BLaER1 (cell line): ENCODE measurements around the gene RGS10.
"Not testable (repeated sequence)": the region's sequence is repeated elsewhere in the genome, so short reads cannot be mapped to it uniquely, and the experiment has no call there.

ENCODE experiments used
- H3K27ac ChIP-seq: shearing (Covaris generic); formaldehyde crosslinking; 2 replicates; pipeline ENCODE4 v1.8.1; 2022
- H3K27me3 ChIP-seq: shearing (Covaris generic); formaldehyde crosslinking; 2 replicates; pipeline ENCODE4 v1.8.1; 2022
- H3K36me3 ChIP-seq: shearing (Covaris generic); formaldehyde crosslinking; 2 replicates; pipeline ENCODE4 v1.8.1; 2022
- H3K4me1 ChIP-seq: shearing (Covaris generic); formaldehyde crosslinking; 2 replicates; pipeline ENCODE4 v1.8.1; 2022
- H3K4me2 ChIP-seq: shearing (Covaris generic); formaldehyde crosslinking; 2 replicates; pipeline ENCODE4 v1.8.1; 2022
- H3K4me3 ChIP-seq: shearing (Covaris generic); formaldehyde crosslinking; 2 replicates; pipeline ENCODE4 v1.8.1; 2022
- H3K9ac ChIP-seq: shearing (Covaris generic); formaldehyde crosslinking; 2 replicates; pipeline ENCODE4 v1.8.1; 2022
- H3K9me3 ChIP-seq: shearing (Covaris generic); formaldehyde crosslinking; 2 replicates; pipeline ENCODE4 v1.8.1; 2022
- H4K20me1 ChIP-seq: shearing (Covaris generic); formaldehyde crosslinking; 2 replicates; pipeline ENCODE4 v1.8.1; 2022
- Cebpa-rat ChIP-seq: shearing (Covaris generic); IDR thresholded peaks from 2 replicates; pipeline ENCODE4 v1.8.1; 2022

Gene RGS10

GRCh38 chr10:119466076-119466475 lies 76.4 kb downstream of the RGS10 start:
- Histone ChIP-seq H3K27ac (no peak overlapping the region), H3K9me3 (peaks cover 15% of the 10 kb centered on the region), H3K4me1 (peaks cover 36% of the 10 kb centered on the region), H3K4me3 (no peak overlapping the region), H3K4me2 (0 out of 2 replicates have a peak overlapping the region, but pooled peaks have one; percentile 3), H3K36me3 (no peaks in the 10 kb centered on the region), H3K27me3 (no peaks in the 10 kb centered on the region), H3K9ac (no peak overlapping the region), H4K20me1 (no peaks in the 10 kb centered on the region)
- TF ChIP-seq Cebpa-rat, result no peak

- Histone ChIP-seq H3K9me3 (peaks cover 15% of the 10 kb centered on the region), H3K27ac (no peak overlapping the region), H3K36me3 (no peaks in the 10 kb centered on the region), H3K9ac (no peak overlapping the region), H3K4me2 (no peak overlapping the region), H3K4me3 (no peak overlapping the region), H4K20me1 (no peaks in the 10 kb centered on the region), H3K4me1 (peaks cover 42% of the 10 kb centered on the region), H3K27me3 (no peaks in the 10 kb centered on the region)
- TF ChIP-seq Cebpa-rat, result no peak
Observed at GRCh38 chr10:119465085-119465484, 77.4 kb downstream of the RGS10 start.

- peaks cover 31% of the 10 kb centered on the region for H3K4me1 ChIP-seq
- H3K27me3 ChIP-seq, H3K36me3 ChIP-seq, H3K4me3 ChIP-seq, H3K27ac ChIP-seq, H3K9ac ChIP-seq, H4K20me1 ChIP-seq, H3K4me2 ChIP-seq: not testable (repeated sequence)
- peaks cover 15% of the 10 kb centered on the region for H3K9me3 ChIP-seq
Observed at GRCh38 chr10:119463195-119463594, 79.3 kb downstream of the RGS10 start.

- no peak overlapping the region for H3K9ac ChIP-seq
- no peaks in the 10 kb centered on the region for H4K20me1 ChIP-seq
- no peaks in the 10 kb centered on the region for H3K27me3 ChIP-seq
- peaks cover 15% of the 10 kb centered on the region for H3K9me3 ChIP-seq
- H3K36me3 ChIP-seq, result no peaks in the 10 kb centered on the region
- no peak overlapping the region for H3K27ac ChIP-seq
- no peak for TF ChIP-seq Cebpa-rat
- H3K4me3 ChIP-seq, result no peak overlapping the region
- H3K4me1 ChIP-seq, result peaks cover 30% of the 10 kb centered on the region
- H3K4me2 ChIP-seq, result no peak overlapping the region
Observed at GRCh38 chr10:119462773-119463172, 79.7 kb downstream of the RGS10 start.

- no peak overlapping the region for H3K4me3 ChIP-seq
- H3K36me3 ChIP-seq, result no peaks in the 10 kb centered on the region
- H4K20me1 ChIP-seq, result no peaks in the 10 kb centered on the region
- no peak overlapping the region for H3K9ac ChIP-seq
- H3K27me3 ChIP-seq, result no peaks in the 10 kb centered on the region
- peaks cover 33% of the 10 kb centered on the region for H3K4me1 ChIP-seq
- peaks cover 15% of the 10 kb centered on the region for H3K9me3 ChIP-seq
- TF ChIP-seq Cebpa-rat, result no peak
- no peak overlapping the region for H3K27ac ChIP-seq
- no peak overlapping the region for H3K4me2 ChIP-seq
Observed at GRCh38 chr10:119461923-119462322, 80.6 kb downstream of the RGS10 start.

GRCh38 chr10:119461380-119461779 lies 81.1 kb downstream of the RGS10 start:
- no peaks in the 10 kb centered on the region for H3K36me3 ChIP-seq
- no peak overlapping the region for H3K9ac ChIP-seq
- H3K9me3 ChIP-seq, result peaks cover 15% of the 10 kb centered on the region
- TF ChIP-seq Cebpa-rat, result no peak
- no peaks in the 10 kb centered on the region for H4K20me1 ChIP-seq
- no peak overlapping the region for H3K4me3 ChIP-seq
- H3K27ac ChIP-seq, result no peak overlapping the region
- peak overlapping the region; percentile 62 for H3K4me2 ChIP-seq
- peaks cover 35% of the 10 kb centered on the region for H3K4me1 ChIP-seq
- no peaks in the 10 kb centered on the region for H3K27me3 ChIP-seq

GRCh38 chr10:119460369-119461195 lies 81.9 kb downstream of the RGS10 start:
- H3K9ac ChIP-seq, result no peak overlapping the region

GRCh38 chr10:119459681-119460340 lies 82.7 kb downstream of the RGS10 start:
- peaks cover 42% of the 10 kb centered on the region for H3K4me1 ChIP-seq
- H4K20me1 ChIP-seq, result no peaks in the 10 kb centered on the region
- H3K9ac ChIP-seq, result no peak overlapping the region
- TF ChIP-seq Cebpa-rat, result no peak
- H3K4me3 ChIP-seq, result no peak overlapping the region
- H3K9me3 ChIP-seq, result peaks cover 15% of the 10 kb centered on the region
- H3K27ac ChIP-seq, result no peak overlapping the region
- 0 out of 2 replicates have a peak, but pooled peaks cover 3% of the 10 kb centered on the region for H3K27me3 ChIP-seq
- H3K4me2 ChIP-seq, result no peak overlapping the region
- H3K36me3 ChIP-seq, result no peaks in the 10 kb centered on the region

More at GRCh38 chr10:119460369-119461195, 81.9 kb downstream of the RGS10 start:
- peaks cover 15% of the 10 kb centered on the region for H3K9me3 ChIP-seq
- TF ChIP-seq Cebpa-rat, result no peak
- no peak overlapping the region for H3K4me3 ChIP-seq
- no peaks in the 10 kb centered on the region for H3K36me3 ChIP-seq
- H3K4me1 ChIP-seq, result peaks cover 38% of the 10 kb centered on the region
- peak overlapping the region; percentile 62 for H3K4me2 ChIP-seq
- 0 out of 2 replicates have a peak, but pooled peaks cover 1% of the 10 kb centered on the region for H3K27me3 ChIP-seq
- no peaks in the 10 kb centered on the region for H4K20me1 ChIP-seq
- H3K27ac ChIP-seq, result no peak overlapping the region

GRCh38 chr10:119457966-119458766 lies 84.4 kb downstream of the RGS10 start:
- Histone ChIP-seq H4K20me1 (no peaks in the 10 kb centered on the region), H3K4me1 (peaks cover 47% of the 10 kb centered on the region), H3K4me3 (no peak overlapping the region), H3K27ac (no peak overlapping the region), H3K9me3 (peaks cover 7% of the 10 kb centered on the region), H3K27me3 (0 out of 2 replicates have a peak, but pooled peaks cover 3% of the 10 kb centered on the region), H3K36me3 (no peaks in the 10 kb centered on the region), H3K4me2 (peak overlapping the region; percentile 49; the same call in 1 of the 2 replicates), H3K9ac (no peak overlapping the region)
- TF ChIP-seq Cebpa-rat, result no peak
